Measurements from ENCODE around the gene GALNT15.

GALNT15 gene

GRCh38 chr3:16179771-16180736 is 5.6 kb downstream of the GALNT15 start:
- H4K20me1 ChIP-seq (ENCODE audit: insufficient read depth, low read length) = no peaks in the 10 kb centered on the region
- H2AFZ ChIP-seq (ENCODE audit: low read depth, low read length) = no peak overlapping the region
- H3K9me3 ChIP-seq (ENCODE audit: insufficient read depth, low read length) = no peaks in the 10 kb centered on the region
- H3K9ac ChIP-seq (ENCODE audit: low read length) = no peak overlapping the region
- H3K4me2 ChIP-seq (ENCODE audit: low read length) = no peak overlapping the region
- H3K4me1 ChIP-seq (ENCODE audit: low read length) = 0 out of 2 replicates have a peak, but pooled peaks cover 3% of the 10 kb centered on the region
- H3K4me3 ChIP-seq (ENCODE audit: low read length) = no peak overlapping the region
- H3K27ac ChIP-seq (ENCODE audit: low read length) = no peak overlapping the region
- H3K36me3 ChIP-seq (replicated peaks; ENCODE audit: low read depth, low read length) = no peaks in the 10 kb centered on the region
- H3K27me3 ChIP-seq (ENCODE audit: low read depth, low read length) = peaks cover 31% of the 10 kb centered on the region
- no peaks in the 10 kb centered on the region for H3K79me2 ChIP-seq (ENCODE audit: low read length)
- TF ChIP-seq EZH2phosphoT487 (IDR thresholded peaks at IDR 0.05; ENCODE audit: low read depth) (no peak), CTCF (IDR thresholded peaks at IDR 0.05; ENCODE audit: low read depth, low read length) (no peak)

GRCh38 chr3:16180737-16181134 is 6.3 kb downstream of the GALNT15 start:
- Histone ChIP-seq H3K27ac (ENCODE audit: low read length) (no peak overlapping the region), H3K9me3 (ENCODE audit: insufficient read depth, low read length) (no peaks in the 10 kb centered on the region), H2AFZ (ENCODE audit: low read depth, low read length) (no peak overlapping the region)

GRCh38 chr3:16181361-16181760 is 6.9 kb downstream of the GALNT15 start:
- peaks cover 24% of the 10 kb centered on the region for H3K27me3 ChIP-seq (ENCODE audit: low read depth, low read length)
- 0 out of 2 replicates have a peak, but pooled peaks cover 3% of the 10 kb centered on the region for H3K4me1 ChIP-seq (ENCODE audit: low read length)
- H3K79me2 ChIP-seq (ENCODE audit: low read length) = no peaks in the 10 kb centered on the region
- H3K4me2 ChIP-seq (ENCODE audit: low read length) = no peak overlapping the region
- H3K9me3 ChIP-seq (ENCODE audit: insufficient read depth, low read length) = no peaks in the 10 kb centered on the region
- no peak overlapping the region for H3K27ac ChIP-seq (ENCODE audit: low read length)
- H3K36me3 ChIP-seq (replicated peaks; ENCODE audit: low read depth, low read length) = no peaks in the 10 kb centered on the region
- H4K20me1 ChIP-seq (ENCODE audit: insufficient read depth, low read length) = no peaks in the 10 kb centered on the region
- no peak overlapping the region for H3K4me3 ChIP-seq (ENCODE audit: low read length)
- no peak overlapping the region for H3K9ac ChIP-seq (ENCODE audit: low read length)
- H2AFZ ChIP-seq (ENCODE audit: low read depth, low read length) = no peak overlapping the region
- no peak for TF ChIP-seq EZH2phosphoT487 (IDR thresholded peaks at IDR 0.05; ENCODE audit: low read depth)
- TF ChIP-seq CTCF (IDR thresholded peaks at IDR 0.05; ENCODE audit: low read depth, low read length) = no peak

More at GRCh38 chr3:16180737-16181134, 6.3 kb downstream of the GALNT15 start:
- Histone ChIP-seq H3K27me3 (ENCODE audit: low read depth, low read length) (peaks cover 31% of the 10 kb centered on the region), H3K4me1 (ENCODE audit: low read length) (0 out of 2 replicates have a peak, but pooled peaks cover 3% of the 10 kb centered on the region), H3K4me2 (ENCODE audit: low read length) (no peak overlapping the region), H3K36me3 (replicated peaks; ENCODE audit: low read depth, low read length) (no peaks in the 10 kb centered on the region), H3K9ac (ENCODE audit: low read length) (no peak overlapping the region), H3K4me3 (ENCODE audit: low read length) (no peak overlapping the region), H4K20me1 (ENCODE audit: insufficient read depth, low read length) (no peaks in the 10 kb centered on the region), H3K79me2 (ENCODE audit: low read length) (no peaks in the 10 kb centered on the region)
- TF ChIP-seq EZH2phosphoT487 (IDR thresholded peaks at IDR 0.05; ENCODE audit: low read depth) = no peak
- TF ChIP-seq CTCF (IDR thresholded peaks at IDR 0.05; ENCODE audit: low read depth, low read length) = no peak

- H2AFZ ChIP-seq (ENCODE audit: low read depth, low read length) = no peak overlapping the region
- no peaks in the 10 kb centered on the region for H4K20me1 ChIP-seq (ENCODE audit: insufficient read depth, low read length)
- no peaks in the 10 kb centered on the region for H3K9me3 ChIP-seq (ENCODE audit: insufficient read depth, low read length)
- H3K36me3 ChIP-seq (replicated peaks; ENCODE audit: low read depth, low read length) = no peaks in the 10 kb centered on the region
- no peaks in the 10 kb centered on the region for H3K79me2 ChIP-seq (ENCODE audit: low read length)
- H3K27ac ChIP-seq (ENCODE audit: low read length) = no peak overlapping the region
- no peak overlapping the region for H3K4me3 ChIP-seq (ENCODE audit: low read length)
- H3K4me2 ChIP-seq (ENCODE audit: low read length) = no peak overlapping the region
- no peak overlapping the region for H3K9ac ChIP-seq (ENCODE audit: low read length)
- 0 out of 2 replicates have a peak, but pooled peaks cover 3% of the 10 kb centered on the region for H3K4me1 ChIP-seq (ENCODE audit: low read length)
- peaks cover 16% of the 10 kb centered on the region for H3K27me3 ChIP-seq (ENCODE audit: low read depth, low read length)
- no peak for TF ChIP-seq CTCF (IDR thresholded peaks at IDR 0.05; ENCODE audit: low read depth, low read length)
- no peak for TF ChIP-seq EZH2phosphoT487 (IDR thresholded peaks at IDR 0.05; ENCODE audit: low read depth)
These were observed 7.7 kb downstream of the GALNT15 start for GRCh38 chr3:16182183-16182582.
